HG03196 (cell line): ENCODE measurements around the gene TECPR1.

Source experiments
- ATAC-seq: cut with Tn5 transposase; IDR thresholded peaks from one replicate; pipeline ENCODE4 v1.9.1; 2021; ENCODE audit not compliant: unreplicated experiment

The TECPR1 gene

GRCh38 chr7:98251601-98252424 lies at the start of gene TECPR1:
TECPR1 (minus strand) TSS chr7:98252232; CDS start chr7:98246146, 6,086 bp downstream.
- peak; percentile 99 for ATAC-seq

GRCh38 chr7:98300595-98301372 lies 48.8 kb upstream of the TECPR1 start:
- no peak for ATAC-seq

- no peak for ATAC-seq
Measured at GRCh38 chr7:98297626-98298286, 45.7 kb upstream of the TECPR1 start.

GRCh38 chr7:98296833-98297232 lies 44.8 kb upstream of the TECPR1 start:
- ATAC-seq, result no peak

- no peak for ATAC-seq
Measured at GRCh38 chr7:98295467-98296192, 43.6 kb upstream of the TECPR1 start.

- ATAC-seq, result no peak
Measured at GRCh38 chr7:98294798-98295382, 42.9 kb upstream of the TECPR1 start.

- no peak for ATAC-seq
Measured at GRCh38 chr7:98294326-98294725, 42.3 kb upstream of the TECPR1 start.

GRCh38 chr7:98293746-98294145 lies 41.7 kb upstream of the TECPR1 start:
- no peak for ATAC-seq

GRCh38 chr7:98293265-98293664 lies 41.2 kb upstream of the TECPR1 start:
- ATAC-seq, result no peak

- ATAC-seq, result no peak
Measured at GRCh38 chr7:98291717-98292116, 39.7 kb upstream of the TECPR1 start.

- ATAC-seq, result no peak
Measured at GRCh38 chr7:98289333-98289875, 37.4 kb upstream of the TECPR1 start.

- no peak for ATAC-seq
Measured at GRCh38 chr7:98288064-98288823, 36.2 kb upstream of the TECPR1 start.

- ATAC-seq, result no peak
Measured at GRCh38 chr7:98287486-98287959, 35.5 kb upstream of the TECPR1 start.

- ATAC-seq, result no peak
Measured at GRCh38 chr7:98286701-98287485, 34.9 kb upstream of the TECPR1 start.

GRCh38 chr7:98286093-98286539 lies 34.1 kb upstream of the TECPR1 start:
- ATAC-seq, result no peak

GRCh38 chr7:98285157-98286092 lies 33.4 kb upstream of the TECPR1 start:
- ATAC-seq, result no peak

- ATAC-seq, result no peak
Measured at GRCh38 chr7:98284335-98285036, 32.5 kb upstream of the TECPR1 start.
